ENCODE data around the gene TAAR8.
"Not testable (repeated sequence)": the region's sequence is repeated elsewhere in the genome, so short reads cannot be mapped to it uniquely, and the experiment has no call there.

TAAR8 gene

GRCh38 chr6:132524646-132525045 is 27.8 kb upstream of the TAAR8 start:
- TF ChIP-seq JUND (IDR thresholded peaks at IDR 0.05; ENCODE audit: low read depth): no peak
- DNase-seq (ENCODE audit: low read depth in 1 of 2, low spot score in 1 of 2): no peak
- in situ Hi-C loops (cut with HindIII; ENCODE audit: low pct_unique_long_range_greater_than_20kb, low sequenced_read_pairs): no loop called here

- DNase-seq (ENCODE audit: low read depth in 1 of 2, low spot score in 1 of 2): no peak
- in situ Hi-C loops (cut with HindIII; ENCODE audit: low pct_unique_long_range_greater_than_20kb, low sequenced_read_pairs): no loop called here
- no peak for TF ChIP-seq JUND (IDR thresholded peaks at IDR 0.05; ENCODE audit: low read depth)
Observed at GRCh38 chr6:132525866-132526265, 26.6 kb upstream of the TAAR8 start.

- in situ Hi-C loops (cut with HindIII; ENCODE audit: low pct_unique_long_range_greater_than_20kb, low sequenced_read_pairs): no loop called here
- no peak for DNase-seq (ENCODE audit: low read depth in 1 of 2, low spot score in 1 of 2)
- TF ChIP-seq JUND (IDR thresholded peaks at IDR 0.05; ENCODE audit: low read depth): no peak
Observed at GRCh38 chr6:132526461-132526860, 26.0 kb upstream of the TAAR8 start.

DNA sequence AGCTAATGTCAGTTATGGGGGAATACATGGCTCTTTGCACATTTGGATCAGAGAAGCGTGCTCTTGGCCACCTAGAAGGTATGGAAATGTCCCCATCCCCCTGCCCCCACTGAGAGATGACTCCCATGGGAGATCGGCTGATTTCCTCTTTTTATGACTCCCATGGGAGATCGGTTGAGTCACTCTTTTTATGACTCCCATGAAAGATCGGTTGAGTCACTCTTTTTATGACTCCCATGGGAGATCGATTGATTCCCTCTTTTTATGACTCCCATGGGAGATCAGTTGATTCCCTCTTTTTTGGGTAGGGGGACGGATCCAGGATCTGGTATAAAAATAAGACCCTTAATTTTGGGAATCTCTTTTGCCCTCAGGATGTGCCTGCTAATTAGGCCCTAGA is 24.7 kb upstream of the TAAR8 start:
- TF ChIP-seq JUND (IDR thresholded peaks at IDR 0.05; ENCODE audit: low read depth): no peak
- DNase-seq (ENCODE audit: low read depth in 1 of 2, low spot score in 1 of 2): no peak
- in situ Hi-C loops (cut with HindIII; ENCODE audit: low pct_unique_long_range_greater_than_20kb, low sequenced_read_pairs): no loop called here

- peak in 1 of 2 experiments; percentile 66 for DNase-seq (ENCODE audit: low read depth in 1 of 2, low spot score in 1 of 2)
- in situ Hi-C loops (cut with HindIII; ENCODE audit: low pct_unique_long_range_greater_than_20kb, low sequenced_read_pairs): no loop called here
- TF ChIP-seq JUND (IDR thresholded peaks at IDR 0.05; ENCODE audit: low read depth): no peak
Observed at GRCh38 chr6:132530293-132530974, 22.0 kb upstream of the TAAR8 start.

- in situ Hi-C loops (cut with HindIII; ENCODE audit: low pct_unique_long_range_greater_than_20kb, low sequenced_read_pairs); DNase-seq (ENCODE audit: low read depth in 1 of 2, low spot score in 1 of 2): not testable (repeated sequence)
Observed at GRCh38 chr6:132534546-132534945, 17.9 kb upstream of the TAAR8 start.

DNA sequence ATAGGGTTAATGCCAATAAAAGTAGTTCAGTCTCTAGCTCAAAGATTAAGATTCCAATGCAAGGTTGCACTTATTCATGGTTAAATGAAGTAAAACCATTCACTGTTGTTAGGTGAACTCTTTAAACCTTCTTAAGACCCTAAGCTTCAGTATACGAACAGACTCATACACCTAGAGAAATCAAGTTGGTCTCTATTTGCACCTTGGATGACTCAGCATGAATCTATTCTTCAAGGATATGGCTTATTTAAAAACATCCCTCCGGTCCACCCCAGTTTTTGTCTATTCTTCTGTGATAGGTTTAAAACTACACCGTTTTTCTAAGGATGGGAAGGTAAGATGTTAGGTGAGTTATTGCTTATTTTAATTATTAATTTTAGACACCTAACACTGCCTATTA is 15.3 kb upstream of the TAAR8 start:
- no peak for TF ChIP-seq JUND (IDR thresholded peaks at IDR 0.05; ENCODE audit: low read depth)
- in situ Hi-C loops (cut with HindIII; ENCODE audit: low pct_unique_long_range_greater_than_20kb, low sequenced_read_pairs): no loop called here
- no peak for DNase-seq (ENCODE audit: low read depth in 1 of 2, low spot score in 1 of 2)

GRCh38 chr6:132537977-132538376 is 14.5 kb upstream of the TAAR8 start, which contains the start of gene TAAR9:
Gene TAAR9, plus strand, starts transcription at chr6:132538277. Its CDS starts 13 bp downstream, at chr6:132538290.
- in situ Hi-C loops (cut with HindIII; ENCODE audit: low pct_unique_long_range_greater_than_20kb, low sequenced_read_pairs): no loop called here
- no peak for DNase-seq (ENCODE audit: low read depth in 1 of 2, low spot score in 1 of 2)
- TF ChIP-seq JUND (IDR thresholded peaks at IDR 0.05; ENCODE audit: low read depth): no peak

DNA sequence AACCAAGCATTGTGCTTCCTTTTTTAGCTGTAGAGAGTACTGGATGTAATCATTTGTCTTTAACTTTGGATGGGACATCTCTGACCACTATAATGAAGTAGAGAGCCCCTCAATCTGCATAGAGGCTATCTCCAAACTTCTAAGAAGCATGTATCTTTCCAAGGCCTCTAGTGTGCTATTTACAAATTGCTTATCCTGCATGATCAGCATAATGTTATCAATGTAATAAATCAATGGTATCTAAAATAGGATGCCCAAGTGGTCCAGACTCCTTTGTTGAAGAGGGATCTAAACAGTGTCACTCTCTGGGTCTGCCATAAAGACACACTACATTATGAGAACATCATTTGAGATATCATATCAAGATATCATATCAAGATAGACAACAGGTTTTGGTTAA is 7.6 kb upstream of the TAAR8 start:
- TF ChIP-seq JUND (IDR thresholded peaks at IDR 0.05; ENCODE audit: low read depth): no peak
- in situ Hi-C loops (cut with HindIII; ENCODE audit: low pct_unique_long_range_greater_than_20kb, low sequenced_read_pairs): no loop called here
- DNase-seq (ENCODE audit: low read depth in 1 of 2, low spot score in 1 of 2): no peak

- no peak for TF ChIP-seq JUND (IDR thresholded peaks at IDR 0.05; ENCODE audit: low read depth)
- DNase-seq (ENCODE audit: low read depth in 1 of 2, low spot score in 1 of 2): no peak
- in situ Hi-C loops (cut with HindIII; ENCODE audit: low pct_unique_long_range_greater_than_20kb, low sequenced_read_pairs): no loop called here
Observed at GRCh38 chr6:132548746-132549463, 3.6 kb upstream of the TAAR8 start.

- in situ Hi-C loops (cut with HindIII; ENCODE audit: low pct_unique_long_range_greater_than_20kb, low sequenced_read_pairs): no loop called here
- TF ChIP-seq JUND (IDR thresholded peaks at IDR 0.05; ENCODE audit: low read depth): no peak
- no peak for DNase-seq (ENCODE audit: low read depth in 1 of 2, low spot score in 1 of 2)
Observed at GRCh38 chr6:132551214-132551613, 1.3 kb upstream of the TAAR8 start.

- in situ Hi-C loops (cut with HindIII; ENCODE audit: low pct_unique_long_range_greater_than_20kb, low sequenced_read_pairs); DNase-seq (ENCODE audit: low read depth in 1 of 2, low spot score in 1 of 2): not testable (repeated sequence)
Observed at GRCh38 chr6:132560087-132560486, 7.6 kb downstream of the TAAR8 start.

- no peak for TF ChIP-seq JUND (IDR thresholded peaks at IDR 0.05; ENCODE audit: low read depth)
- in situ Hi-C loops (cut with HindIII; ENCODE audit: low pct_unique_long_range_greater_than_20kb, low sequenced_read_pairs): no loop called here
- DNase-seq (ENCODE audit: low read depth in 1 of 2, low spot score in 1 of 2): no peak
Observed at GRCh38 chr6:132566404-132566803, 13.9 kb downstream of the TAAR8 start.

All from T47D (cell line).